ENCODE results near the gene FOXS1.

The FOXS1 gene

GRCh38 chr20:31861135-31861384 is 15.7 kb upstream of the FOXS1 start:
- DNase-seq (ENCODE audit: low spot score), result no peak

- DNase-seq (ENCODE audit: low spot score), result no peak
These were observed 15.2 kb upstream of the FOXS1 start for GRCh38 chr20:31860390-31861134.

GRCh38 chr20:31859998-31860380 is 14.6 kb upstream of the FOXS1 start:
- DNase-seq (ENCODE audit: low spot score), result no peak

GRCh38 chr20:31859266-31859997 is 14.0 kb upstream of the FOXS1 start:
- no peak for DNase-seq (ENCODE audit: low spot score)

GRCh38 chr20:31858760-31859083 is 13.3 kb upstream of the FOXS1 start:
- DNase-seq (ENCODE audit: low spot score), result no peak

GRCh38 chr20:31857861-31858759 is 12.7 kb upstream of the FOXS1 start:
- DNase-seq (ENCODE audit: low spot score), result no peak

- DNase-seq (ENCODE audit: low spot score), result no peak
These were observed 11.1 kb upstream of the FOXS1 start for GRCh38 chr20:31856516-31856915.

- DNase-seq (ENCODE audit: low spot score), result no peak
These were observed 8.1 kb upstream of the FOXS1 start for GRCh38 chr20:31853481-31853880.

- DNase-seq (ENCODE audit: low spot score), result no peak
These were observed 6.0 kb upstream of the FOXS1 start for GRCh38 chr20:31851240-31851955.

GRCh38 chr20:31849306-31849930 is 4.0 kb upstream of the FOXS1 start:
- DNase-seq (ENCODE audit: low spot score), result no peak

GRCh38 chr20:31848088-31848999 is 2.9 kb upstream of the FOXS1 start:
- DNase-seq (ENCODE audit: low spot score), result no peak

GRCh38 chr20:31846793-31847138 is 1.4 kb upstream of the FOXS1 start:
- no peak for DNase-seq (ENCODE audit: low spot score)

GRCh38 chr20:31844737-31845299 is 586 bp downstream of the FOXS1 start:
- DNase-seq (ENCODE audit: low spot score), result no peak

GRCh38 chr20:31843881-31844280 is 1.5 kb downstream of the FOXS1 start:
- DNase-seq (ENCODE audit: low spot score), result no peak

GRCh38 chr20:31843288-31843687 is 2.1 kb downstream of the FOXS1 start:
- no peak for DNase-seq (ENCODE audit: low spot score)

GRCh38 chr20:31842471-31843157 is 2.8 kb downstream of the FOXS1 start:
- no peak for DNase-seq (ENCODE audit: low spot score)

- no peak for DNase-seq (ENCODE audit: low spot score)
These were observed 3.5 kb downstream of the FOXS1 start for GRCh38 chr20:31841928-31842327.

- DNase-seq (ENCODE audit: low spot score), result no peak
These were observed 4.2 kb downstream of the FOXS1 start for GRCh38 chr20:31840906-31841816.

Measured in CD4-positive, alpha-beta T cell treated with Interleukin-6 at 100 ng/mL for 8 hours (primary cell).